Mesenchymal stem cell (in vitro differentiated cells and primary cell): ENCODE measurements around the gene FCER2.

ENCODE experiments used
- DNase-seq: peaks from one replicate; pipeline ENCODE4 v3.0.0-alpha.2; 2013
- H2AFZ ChIP-seq: one replicate; pipeline ENCODE4 v1.6.1; 2013; ENCODE audit warnings: low read depth, mild to moderate bottlenecking, control low read depth, inconsistent platforms, low read length, moderate library complexity
- H2AK5ac ChIP-seq: 2 replicates; pipeline ENCODE4 v1.6.1; 2013; ENCODE audit warnings: low read length, moderate library complexity, mild to moderate bottlenecking, inconsistent platforms; ENCODE audit not compliant: severe bottlenecking
- H2BK120ac ChIP-seq: one replicate; pipeline ENCODE4 v1.6.1; 2013; ENCODE audit warnings: low read depth, mild to moderate bottlenecking, inconsistent platforms, low read length, moderate library complexity
- H2BK12ac ChIP-seq, 2 experiments: one replicate each; pipeline ENCODE4 v1.6.1; 2013; ENCODE audit warnings: inconsistent platforms in 2 of 2, low read length in 2 of 2, mild to moderate bottlenecking in 2 of 2, moderate library complexity in 2 of 2, control low read depth in 1 of 2
- H2BK15ac ChIP-seq: one replicate; pipeline ENCODE4 v1.6.1; 2013; ENCODE audit warnings: mild to moderate bottlenecking, low read depth, inconsistent platforms; ENCODE audit not compliant: poor library complexity, severe bottlenecking
- H2BK5ac ChIP-seq: 2 replicates; pipeline ENCODE4 v1.6.1; 2013; ENCODE audit warnings: low read depth, mild to moderate bottlenecking, low read length, control low read depth, inconsistent platforms; ENCODE audit not compliant: poor library complexity, severe bottlenecking
- H3K14ac ChIP-seq, 2 experiments: one replicate each; pipeline ENCODE4 v1.6.1; 2013; ENCODE audit warnings: inconsistent platforms in 2 of 2, low read length in 2 of 2, control low read depth in 1 of 2, mild to moderate bottlenecking in 1 of 2, moderate library complexity in 1 of 2
- H3K18ac ChIP-seq, 2 experiments: one replicate each; pipeline ENCODE4 v1.6.1; 2013; ENCODE audit warnings: inconsistent platforms in 2 of 2, low read length in 2 of 2, control low read depth in 1 of 2, low read depth in 1 of 2, mild to moderate bottlenecking in 1 of 2
- H3K23ac ChIP-seq, 2 experiments: one replicate each; pipeline ENCODE4 v1.6.1; 2013; ENCODE audit warnings: inconsistent platforms in 2 of 2, low read length in 2 of 2, mild to moderate bottlenecking in 2 of 2, moderate library complexity in 2 of 2, control low read depth in 1 of 2
- H3K27ac ChIP-seq: 2 replicates; pipeline ENCODE4 v1.5.1; 2013; ENCODE audit warnings: mild to moderate bottlenecking, moderate library complexity, low read length, control low read depth, inconsistent platforms; ENCODE audit not compliant: poor library complexity, severe bottlenecking
- H3K27me3 ChIP-seq, 2 experiments: 2 replicates each; pipeline versions ENCODE4 v1.6.1 to v1.7.0; 2013; ENCODE audit warnings: low read length in 2 of 2, mild to moderate bottlenecking in 2 of 2, moderate library complexity in 2 of 2, control low read depth in 1 of 2, inconsistent platforms in 1 of 2; ENCODE audit not compliant: control insufficient read depth in 1 of 2, insufficient read depth in 1 of 2
- H3K36me3 ChIP-seq, 2 experiments: 2 replicates each; pipeline versions ENCODE4 v1.6.1 to v1.7.0; 2013; ENCODE audit warnings: low read length in 2 of 2, control low read depth in 1 of 2, inconsistent platforms in 1 of 2, low read depth in 1 of 2, mild to moderate bottlenecking in 1 of 2; ENCODE audit not compliant: insufficient read depth in 2 of 2, control insufficient read depth in 1 of 2
- H3K4ac ChIP-seq, 2 experiments: one replicate each; pipeline ENCODE4 v1.6.1; 2013; ENCODE audit warnings: inconsistent platforms in 2 of 2, low read length in 2 of 2, mild to moderate bottlenecking in 2 of 2, moderate library complexity in 2 of 2, control low read depth in 1 of 2, low read depth in 1 of 2
- H3K4me1 ChIP-seq: 2 replicates; pipeline ENCODE4 v1.6.1; 2013; ENCODE audit warnings: low read depth, low read length, control low read depth; ENCODE audit not compliant: control insufficient read depth, insufficient read depth
- H3K4me2 ChIP-seq: 2 replicates; pipeline ENCODE4 v1.6.1; 2013; ENCODE audit warnings: low read length, mild to moderate bottlenecking, inconsistent platforms; ENCODE audit not compliant: poor library complexity, severe bottlenecking
- H3K4me3 ChIP-seq, 2 experiments: 2 replicates each; pipeline versions ENCODE4 v1.5.1 to v1.7.0; 2013; ENCODE audit warnings: low read length in 2 of 2, mild to moderate bottlenecking in 2 of 2, control low read depth in 1 of 2, low read depth in 1 of 2; ENCODE audit not compliant: insufficient read depth in 1 of 2
- H3K79me1 ChIP-seq: replicated peaks from 2 replicates; pipeline ENCODE4 v1.6.1; 2013; ENCODE audit warnings: mild to moderate bottlenecking, control low read depth, low read length, inconsistent platforms; ENCODE audit not compliant: poor library complexity, severe bottlenecking
- H3K9ac ChIP-seq: 2 replicates; pipeline ENCODE4 v1.7.0; 2013; ENCODE audit warnings: mild to moderate bottlenecking, low read length, moderate library complexity
- H3K9me3 ChIP-seq: 2 replicates; pipeline ENCODE4 v1.7.0; 2013; ENCODE audit warnings: mild to moderate bottlenecking, low read length; ENCODE audit not compliant: control insufficient read depth
- H4K8ac ChIP-seq: one replicate; pipeline ENCODE4 v1.6.1; 2013; ENCODE audit warnings: inconsistent platforms, mild to moderate bottlenecking, low read length, moderate library complexity
- H4K91ac ChIP-seq: one replicate; pipeline ENCODE4 v1.6.1; 2013; ENCODE audit warnings: mild to moderate bottlenecking, low read length, inconsistent platforms
- WGBS: methylation state at CpG from one replicate; pipeline ENCODE4 v1.1.7; 2013; ENCODE audit warnings: mixed read lengths; 5-methylcytosine and 5-hydroxymethylcytosine counted together

FCER2 gene

GRCh38 chr19:7678971-7679751 lies 22.8 kb downstream of the FCER2 start:
- H2BK15ac ChIP-seq, result no peak overlapping the region
- H2AK5ac ChIP-seq, result no peak overlapping the region
- H3K9me3 ChIP-seq, result no peaks in the 10 kb centered on the region

DNA sequence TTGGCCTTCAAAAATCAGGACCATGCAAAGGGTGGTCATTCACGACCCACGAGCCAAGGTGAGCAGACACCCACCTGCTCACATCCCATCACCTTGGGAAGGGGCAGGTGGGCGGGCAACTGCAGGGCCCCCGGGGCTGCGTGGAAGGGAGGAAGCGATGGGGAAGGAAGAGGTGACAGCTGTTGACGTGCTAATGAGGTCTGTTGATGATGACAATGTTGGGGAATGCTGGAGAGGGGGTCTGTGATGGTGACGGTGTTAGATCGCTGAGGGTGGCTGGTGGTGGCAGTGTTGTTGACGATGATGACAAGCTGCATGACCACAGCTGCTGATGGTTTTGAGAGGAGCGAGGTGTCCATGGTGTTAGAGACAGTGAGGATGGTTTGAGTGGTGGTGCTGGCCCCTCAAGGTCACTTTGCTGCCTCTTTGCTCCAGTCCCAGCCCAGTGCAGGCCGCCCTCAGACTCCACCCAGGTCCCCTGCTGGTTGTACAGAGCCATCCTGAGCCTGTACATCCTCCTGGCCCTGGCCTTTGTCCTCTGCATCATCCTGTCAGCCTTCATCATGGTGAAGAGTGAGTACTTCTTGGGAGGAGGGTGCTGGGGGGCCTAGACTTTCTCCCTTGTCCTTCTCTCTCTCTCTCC lies 24.1 kb downstream of the FCER2 start:
- Histone ChIP-seq H3K9me3 (peaks cover 3% of the 10 kb centered on the region), H3K14ac (no peak overlapping the region), H3K9ac (no peak overlapping the region), H2AK5ac (no peak overlapping the region), H3K23ac (no peak overlapping the region), H3K79me1 (peaks cover 20% of the 10 kb centered on the region), H3K4me3 (no peak overlapping the region), H3K27ac (no peak overlapping the region), H4K8ac (no peak overlapping the region), H3K36me3 (peaks cover 7 to 10% of the 10 kb centered on the region in 2 experiments), H2AFZ (no peak overlapping the region), H4K91ac (no peak overlapping the region), H2BK120ac (no peak overlapping the region), H2BK5ac (no peak overlapping the region), H3K4me1 (peaks cover 17% of the 10 kb centered on the region), H2BK15ac (no peak overlapping the region), H2BK12ac (peak overlapping the region in 1 of 2 experiments; percentile 61), H3K4me2 (no peak overlapping the region), H3K18ac (no peak overlapping the region), H3K4ac (no peak overlapping the region), H3K27me3 (peaks cover 28 to 43% of the 10 kb centered on the region in 2 experiments)
- DNase-seq, result no peak
- 40% methylated on average over 9 of the region's 12 CpGs for WGBS

More at GRCh38 chr19:7678971-7679751, 22.8 kb downstream of the FCER2 start:
- Histone ChIP-seq H3K36me3 (peaks cover 17 to 24% of the 10 kb centered on the region in 2 experiments), H3K4me3 (peak overlapping the region in 1 of 2 experiments; percentile 12), H2BK12ac (no peak overlapping the region), H3K27me3 (peaks cover 20 to 38% of the 10 kb centered on the region in 2 experiments), H4K8ac (no peak overlapping the region), H2AFZ (no peak overlapping the region), H3K9ac (no peak overlapping the region), H3K27ac (no peak overlapping the region), H3K23ac (no peak overlapping the region), H3K4me2 (no peak overlapping the region), H3K4me1 (peaks cover 17% of the 10 kb centered on the region), H4K91ac (no peak overlapping the region), H3K18ac (no peak overlapping the region), H2BK120ac (no peak overlapping the region), H3K79me1 (peaks cover 22% of the 10 kb centered on the region), H3K14ac (no peak overlapping the region), H2BK5ac (no peak overlapping the region), H3K4ac (no peak overlapping the region)
- WGBS, result 64% methylated on average over 29 of the region's 30 CpGs
- peak; percentile 4 for DNase-seq

DNA sequence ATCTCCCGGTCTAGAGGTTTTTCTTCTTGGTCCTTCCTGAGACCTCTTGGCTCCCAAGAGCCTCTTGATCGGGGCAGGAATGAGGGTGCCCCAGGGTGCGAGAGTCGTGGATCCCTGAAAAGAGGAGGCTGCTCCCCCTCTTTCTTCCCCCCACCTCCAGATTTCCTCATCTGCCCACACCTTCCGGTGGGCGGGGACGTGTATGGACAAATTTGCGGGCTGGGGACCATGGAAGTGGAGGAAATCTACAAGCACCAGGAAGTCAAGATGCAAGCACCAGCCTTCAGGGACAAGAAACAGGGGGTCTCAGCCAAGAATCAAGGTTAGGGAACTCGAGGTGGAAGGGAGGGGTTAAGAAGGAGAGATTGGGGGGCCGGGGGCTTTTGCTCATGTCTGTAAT lies 25.1 kb downstream of the FCER2 start, which contains the start of gene MCEMP1:
MCEMP1 (plus strand) TSS at position 237 of the 400 bp plus-strand sequence; CDS start at position 268, 31 bp downstream.
- Histone ChIP-seq H2AK5ac (no peak within 1 kb of the TSS), H2BK15ac (no peak within 1 kb of the TSS), H3K9ac (no peak within 1 kb of the TSS), H3K4me2 (no peak within 1 kb of the TSS), H3K14ac (no peak within 1 kb of the TSS), H3K27ac (no peak within 1 kb of the TSS), H4K91ac (no peak within 1 kb of the TSS), H3K36me3 (peaks cover 0 to 1% of the 10 kb centered on the region in 2 experiments), H2BK5ac (no peak within 1 kb of the TSS), H3K27me3 (peaks cover 34 to 49% of the 10 kb centered on the region in 2 experiments), H4K8ac (no peak within 1 kb of the TSS), H3K9me3 (peaks cover 5% of the 10 kb centered on the region), H2BK12ac (peak within 1 kb of the TSS in 1 of 2 experiments; percentile 61), H3K23ac (no peak within 1 kb of the TSS), H2AFZ (no peak within 1 kb of the TSS), H3K79me1 (peaks cover 11% of the 10 kb centered on the region), H3K4ac (no peak within 1 kb of the TSS), H3K4me1 (peaks cover 10% of the 10 kb centered on the region), H2BK120ac (no peak within 1 kb of the TSS), H3K4me3 (no peak within 1 kb of the TSS), H3K18ac (no peak within 1 kb of the TSS)
- no peak for DNase-seq
- 62% methylated on average over 10 of the region's 10 CpGs for WGBS

GRCh38 chr19:7676376-7676775 lies 25.6 kb downstream of the FCER2 start:
- Histone ChIP-seq H3K4me2 (no peak overlapping the region), H2BK15ac (no peak overlapping the region), H2AFZ (no peak overlapping the region), H3K27me3 (peaks cover 37 to 51% of the 10 kb centered on the region in 2 experiments), H4K8ac (no peak overlapping the region), H3K4me1 (peaks cover 5% of the 10 kb centered on the region), H2BK12ac (no peak overlapping the region), H2AK5ac (no peak overlapping the region), H3K27ac (no peak overlapping the region), H3K18ac (no peak overlapping the region), H3K4ac (no peak overlapping the region), H4K91ac (no peak overlapping the region), H3K9ac (no peak overlapping the region), H3K9me3 (peaks cover 5% of the 10 kb centered on the region), H2BK120ac (no peak overlapping the region), H3K36me3 (no peaks in the 10 kb centered on the region), H3K79me1 (peaks cover 6% of the 10 kb centered on the region), H3K14ac (no peak overlapping the region), H3K4me3 (no peak overlapping the region), H3K23ac (no peak overlapping the region), H2BK5ac (no peak overlapping the region)
- DNase-seq, result no peak
- 65% methylated on average over 5 of the region's 7 CpGs for WGBS
